Left cardiac atrium (tissue), 4 donors: ENCODE measurements around the gene UPK3A. TPM values are rescaled to one million over a fixed set of nuclear protein-coding genes. Genes with fewer than 3 reads are reported as not detected.
A peak's percentile ranks its signal among the peaks of the same experiment; 100 is the strongest.
"Not testable (repeated sequence)": the region's sequence is repeated elsewhere in the genome, so short reads cannot be mapped to it uniquely, and the experiment has no call there.

Experiments used
- ATAC-seq, 2 donors: fragments of 200-7000 bp; cut with Tn5 transposase; one replicate each; pipeline ENCODE4 v1.9.1; 2020; ENCODE audit warnings: mild to moderate bottlenecking in 2 of 2, moderate library complexity in 2 of 2
- DNase-seq: peaks from one replicate; pipeline ENCODE4 v3.0.0-alpha.2; 2020
- intact Hi-C, 2 donors: fragments of 100-400 bp; cut with DNase I; formaldehyde crosslinking; loops; one replicate each; pipeline versions ENCODE4 v1.14.1 to v1.15.1; 2022 to 2023
- total RNA-seq, 2 donors: library from RNA; stranded (reverse); fragmentation: NEBNext Ultra II Directional; extraction: Animal tissue kit (Norgen Biotek cat#: 25700); gene quantifications; one replicate each; pipeline ENCODE4 v1.2.1, GENCODE V29; 2021
- donor health status: DM: no; HTN: yes; CAD: no.
- donor health status: DM: no; HTN: yes; CAD: no; lungs with severe emphysema.
- donor health status: DM: yes; HTN: yes; CAD: no.
- donor health status: Dilated cardiomyopathy.

Gene UPK3A
- total RNA-seq, 2 donors from 2014 or later, result 0.29 TPM; not detected in 1

GRCh38 chr22:45272498-45272897, 12.3 kb upstream of the UPK3A start:
- ATAC-seq (no peak), DNase-seq (no peak)
- intact Hi-C loops, result loop anchor here in 1 of 2 donors (5.0 kb wide), 2 partner anchors 35 to 280 kb away; partner anchors contain the start of gene FAM118A

- no peak for ATAC-seq
- no peak for DNase-seq
- intact Hi-C loops, result loop anchor here in 1 of 2 donors (5.0 kb wide), 2 partner anchors 34 to 279 kb away; partner anchors contain the start of gene FAM118A
These were observed 11.2 kb upstream of the UPK3A start for GRCh38 chr22:45273452-45274075.

DNA sequence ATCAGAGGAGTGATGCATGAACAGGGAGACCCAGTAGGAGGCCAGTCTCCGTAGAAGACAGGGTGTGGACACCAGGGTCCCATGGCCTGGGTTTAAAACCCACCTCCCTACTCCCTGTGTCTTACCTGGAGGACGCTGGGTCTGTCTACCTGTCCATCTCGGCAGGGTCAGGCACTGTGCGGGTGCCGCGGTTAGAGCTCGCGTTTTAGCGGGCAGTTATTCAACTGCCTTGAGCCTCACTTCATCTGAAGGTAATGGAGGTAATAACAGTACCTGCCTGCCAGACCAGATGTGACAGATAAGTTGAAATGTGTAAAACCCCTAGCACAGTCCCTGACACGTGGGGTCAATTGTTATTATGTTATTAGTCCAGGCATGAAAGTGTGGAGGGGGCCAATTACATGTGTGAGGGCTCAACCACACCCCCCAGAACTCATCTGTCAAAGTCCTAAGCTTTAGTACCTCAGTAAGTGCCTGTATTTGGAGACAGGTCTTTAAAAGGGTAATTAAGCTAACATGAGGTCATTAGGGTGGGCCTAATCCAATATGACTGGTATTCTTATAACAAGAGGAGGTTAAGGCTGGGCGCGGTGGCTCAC, 8.1 kb upstream of the UPK3A start:
- ATAC-seq (no peak), DNase-seq (no peak)
- intact Hi-C loops, result no loop called here

DNA sequence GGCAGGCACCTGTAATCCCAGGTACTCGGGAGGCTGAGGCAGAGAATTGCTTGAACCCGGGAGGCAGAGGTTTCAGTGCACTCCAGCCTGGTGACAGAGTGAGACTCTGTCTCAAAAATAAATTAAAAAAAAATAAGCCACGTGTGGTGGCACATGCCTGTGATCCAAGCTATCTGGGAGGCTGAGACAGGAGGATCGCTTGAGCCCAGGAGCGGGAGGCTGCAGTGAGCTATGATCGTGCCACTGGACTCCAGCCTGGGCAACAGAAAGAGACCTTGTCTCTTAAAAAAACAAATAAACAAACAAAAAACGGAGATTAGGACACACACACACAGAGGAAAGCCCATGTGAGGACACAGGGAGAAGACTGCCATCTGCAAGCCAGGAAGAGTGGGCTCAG, 7.0 kb upstream of the UPK3A start:
- intact Hi-C loops, DNase-seq: not testable (repeated sequence)

GRCh38 chr22:45278125-45278524, 6.6 kb upstream of the UPK3A start:
- ATAC-seq (no peak), DNase-seq (no peak)
- intact Hi-C loops, result no loop called here

More for the DNA sequence above, 7.0 kb upstream of the UPK3A start:
- not testable (repeated sequence) for ATAC-seq

DNA sequence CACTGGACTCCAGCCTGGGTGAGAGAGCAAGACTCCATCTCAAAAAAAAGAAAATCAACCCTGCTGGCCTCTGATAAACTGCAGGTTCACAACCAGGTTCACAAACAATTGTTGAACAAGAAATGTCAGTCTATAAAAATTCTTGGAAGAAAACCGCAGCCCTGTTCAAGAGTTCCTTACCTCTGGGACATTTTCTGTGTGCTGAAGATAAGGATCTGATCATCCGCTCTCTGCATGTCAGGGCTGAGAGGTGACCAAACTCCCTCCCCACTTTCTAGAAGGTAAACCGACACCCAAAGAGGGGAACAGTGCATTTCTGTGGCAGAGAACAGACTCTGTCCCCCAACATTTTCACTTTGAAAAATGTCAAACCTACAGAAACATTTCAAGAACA, 4.2 kb upstream of the UPK3A start:
- no peak for ATAC-seq

DNA sequence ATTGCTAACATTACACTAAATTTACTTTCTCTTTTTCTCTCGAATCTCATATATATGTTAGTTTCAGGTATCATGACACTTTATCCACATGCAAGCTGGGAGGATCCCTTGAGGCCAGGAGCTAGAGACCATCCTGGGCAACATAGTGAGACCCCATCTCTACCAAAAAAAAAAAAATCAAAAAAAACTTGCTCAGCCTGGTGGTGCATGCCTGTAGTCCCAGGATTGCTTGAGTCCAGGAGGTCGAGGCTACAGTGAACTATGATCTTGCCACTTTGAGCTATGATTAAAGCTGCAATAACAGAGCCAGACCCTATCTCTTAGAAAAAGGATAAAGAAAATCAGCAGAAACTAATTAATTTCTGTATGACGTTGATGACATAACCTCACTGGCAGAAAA, 3.7 kb upstream of the UPK3A start:
- DNase-seq, result no peak
- intact Hi-C loops, result no loop called here
- no peak for ATAC-seq

More for the DNA sequence above, 4.2 kb upstream of the UPK3A start:
- intact Hi-C loops, result no loop called here
- DNase-seq, result no peak

DNA sequence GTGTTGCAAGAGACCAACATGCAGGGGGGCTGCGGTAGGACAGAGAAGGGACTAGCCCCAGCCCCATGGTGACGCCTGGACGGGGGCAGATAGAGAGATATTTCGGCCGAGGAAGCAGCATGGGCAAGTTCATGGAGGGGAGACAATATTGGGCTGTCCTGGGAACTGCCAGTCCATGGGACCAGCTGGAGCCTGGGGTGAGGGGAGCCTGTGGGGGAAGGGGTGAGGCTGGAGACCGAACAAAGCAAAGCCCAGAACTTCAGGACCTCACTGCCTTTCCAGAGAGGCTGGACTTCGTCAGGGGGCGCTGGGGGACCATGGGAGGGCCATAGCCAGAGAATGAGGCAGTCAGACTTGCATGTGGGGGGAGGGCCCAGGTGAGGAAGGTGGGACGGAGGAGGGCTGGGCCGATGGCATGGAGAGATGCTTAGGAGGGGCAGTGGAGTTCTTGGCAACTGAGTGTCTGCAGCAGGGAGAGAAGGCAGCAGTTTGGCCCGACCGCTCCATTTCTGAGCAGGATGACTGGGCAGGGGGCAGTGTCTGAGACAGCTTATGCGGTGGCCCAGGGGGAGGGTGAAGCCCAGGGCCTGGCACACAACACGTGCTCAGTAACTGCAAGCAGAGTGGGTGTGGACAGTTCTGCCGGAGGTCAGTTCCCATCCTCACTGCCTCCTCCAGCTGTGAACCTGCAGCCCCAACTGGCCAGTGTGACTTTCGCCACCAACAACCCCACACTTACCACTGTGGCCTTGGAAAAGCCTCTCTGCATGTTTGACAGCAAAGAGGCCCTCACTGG, 712 bp downstream of the UPK3A start:
- DNase-seq (no peak), ATAC-seq (peak; percentile 14 to 20)
- intact Hi-C loops, result no loop called here

DNA sequence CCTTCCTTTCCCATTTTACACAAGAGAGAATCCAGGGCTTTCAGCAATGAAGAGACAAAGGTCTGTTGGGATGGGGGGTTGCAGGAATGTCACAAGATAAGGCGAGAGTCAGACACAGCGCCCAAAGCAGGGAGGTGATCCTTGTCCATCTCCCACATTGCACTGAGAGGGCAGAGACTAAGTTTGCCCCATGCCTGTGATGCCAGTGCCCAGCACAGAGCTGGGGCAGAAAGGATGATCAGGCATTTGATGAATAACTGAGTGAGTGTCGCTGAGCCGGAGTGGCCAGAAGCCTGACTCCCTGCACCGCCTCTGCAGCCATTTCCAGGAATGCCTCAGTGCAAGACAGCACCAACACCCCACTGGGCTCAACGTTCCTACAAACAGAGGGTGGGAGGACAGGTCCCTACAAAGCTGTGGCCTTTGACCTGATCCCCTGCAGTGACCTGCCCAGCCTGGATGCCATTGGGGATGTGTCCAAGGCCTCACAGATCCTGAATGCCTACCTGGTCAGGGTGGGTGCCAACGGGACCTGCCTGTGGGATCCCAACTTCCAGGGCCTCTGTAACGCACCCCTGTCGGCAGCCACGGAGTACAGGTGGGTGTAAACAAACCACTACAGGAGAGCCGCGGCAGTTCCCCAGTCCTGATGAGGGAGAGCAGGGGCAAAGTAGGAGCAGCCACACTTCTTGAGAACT, 2.3 kb downstream of the UPK3A start:
- intact Hi-C loops, result no loop called here
- DNase-seq (no peak), ATAC-seq (no peak)

DNA sequence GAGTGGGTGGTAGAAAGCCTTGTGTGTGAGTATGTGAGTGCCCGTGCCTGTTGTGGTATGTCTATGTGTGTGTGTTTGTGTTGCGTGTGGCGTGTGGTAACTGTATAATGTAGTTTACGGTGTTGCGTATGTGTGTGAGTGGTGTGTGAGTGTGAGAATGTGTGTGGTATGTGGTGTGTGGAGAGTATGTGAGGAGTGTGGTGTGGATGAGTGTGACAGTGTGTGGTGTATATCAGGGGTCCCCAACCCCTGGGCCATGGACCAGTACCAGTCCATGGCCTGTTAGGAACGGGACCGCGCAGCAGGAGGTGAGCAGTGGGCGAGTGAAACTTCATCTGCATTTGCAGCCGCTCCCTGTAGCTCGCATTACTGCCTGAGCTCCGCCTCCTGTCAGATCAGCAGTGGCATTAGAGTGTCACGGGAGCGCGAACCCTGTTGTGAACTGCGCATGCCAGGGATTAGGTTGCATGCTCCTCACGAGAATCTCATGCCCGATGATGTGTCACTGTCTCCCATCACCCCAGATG, 5.7 kb downstream of the UPK3A start:
- no peak for DNase-seq
- intact Hi-C loops, result no loop called here
- ATAC-seq, result peak; percentile 45 to 49

DNA sequence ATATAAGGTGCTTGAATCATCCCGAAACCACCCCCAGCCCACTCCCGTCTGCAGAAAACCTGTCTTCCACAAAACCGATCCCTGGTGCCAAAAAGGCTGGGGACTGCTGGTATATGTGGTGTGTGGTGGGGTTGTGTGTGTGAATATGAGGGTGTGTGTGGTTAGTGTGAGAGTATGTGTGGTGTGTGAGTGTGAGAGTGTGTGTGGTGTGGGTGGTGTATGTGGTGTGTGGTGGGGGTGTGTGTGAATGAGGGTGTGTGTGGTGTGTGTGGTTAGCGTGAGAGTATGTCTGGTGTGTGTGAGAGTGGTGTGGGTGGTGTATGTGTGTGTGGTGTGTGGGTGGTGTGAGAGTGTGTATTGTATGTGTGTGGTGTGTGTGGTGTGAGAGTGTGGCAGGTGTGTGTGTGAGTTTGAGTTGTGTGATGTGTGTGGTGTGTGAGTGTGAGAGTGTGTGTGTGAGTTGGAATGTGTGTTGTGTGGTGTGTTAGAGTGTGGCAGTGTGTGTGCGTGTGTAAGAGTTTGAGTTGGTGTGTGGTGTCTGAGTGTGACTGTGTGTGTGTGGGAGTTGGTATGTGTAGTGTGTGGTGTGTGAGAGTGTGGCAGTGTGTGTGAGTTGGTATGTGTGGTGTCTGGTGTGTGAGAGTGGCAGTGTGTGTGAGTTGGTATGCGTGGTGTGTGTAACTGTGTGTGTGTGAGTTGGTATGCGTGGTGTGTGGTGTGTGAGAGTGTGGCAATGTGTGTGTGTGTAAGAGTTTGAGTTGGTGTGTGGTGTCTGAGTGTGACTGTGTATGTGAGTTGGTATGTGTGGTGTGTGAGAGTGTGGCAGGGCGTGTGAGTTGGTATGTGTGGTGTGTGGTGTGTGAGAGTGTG, 6.5 kb downstream of the UPK3A start:
- ATAC-seq, result no peak
- intact Hi-C loops, result no loop called here

DNA sequence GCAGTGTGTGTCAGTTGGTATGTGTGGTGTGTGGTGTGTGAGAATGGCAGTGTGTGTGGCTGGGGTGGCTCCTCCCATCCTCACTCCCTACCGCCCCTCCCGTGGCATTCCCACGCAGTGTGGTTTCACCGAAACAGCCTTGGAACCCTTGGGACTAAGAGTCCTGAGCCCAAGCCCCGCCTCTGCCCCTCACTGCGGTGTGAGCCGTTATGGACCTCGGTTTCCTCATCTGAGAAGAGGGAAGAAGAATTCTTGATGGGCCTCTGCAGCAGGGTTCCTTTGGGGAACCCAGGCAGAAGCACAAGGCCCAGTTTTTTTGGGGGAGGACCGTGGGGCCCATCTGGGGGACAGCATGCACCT, 7.2 kb downstream of the UPK3A start:
- intact Hi-C loops, result no loop called here
- no peak for ATAC-seq
- no peak for DNase-seq

More for the DNA sequence above, 6.5 kb downstream of the UPK3A start:
- DNase-seq, result no peak

DNA sequence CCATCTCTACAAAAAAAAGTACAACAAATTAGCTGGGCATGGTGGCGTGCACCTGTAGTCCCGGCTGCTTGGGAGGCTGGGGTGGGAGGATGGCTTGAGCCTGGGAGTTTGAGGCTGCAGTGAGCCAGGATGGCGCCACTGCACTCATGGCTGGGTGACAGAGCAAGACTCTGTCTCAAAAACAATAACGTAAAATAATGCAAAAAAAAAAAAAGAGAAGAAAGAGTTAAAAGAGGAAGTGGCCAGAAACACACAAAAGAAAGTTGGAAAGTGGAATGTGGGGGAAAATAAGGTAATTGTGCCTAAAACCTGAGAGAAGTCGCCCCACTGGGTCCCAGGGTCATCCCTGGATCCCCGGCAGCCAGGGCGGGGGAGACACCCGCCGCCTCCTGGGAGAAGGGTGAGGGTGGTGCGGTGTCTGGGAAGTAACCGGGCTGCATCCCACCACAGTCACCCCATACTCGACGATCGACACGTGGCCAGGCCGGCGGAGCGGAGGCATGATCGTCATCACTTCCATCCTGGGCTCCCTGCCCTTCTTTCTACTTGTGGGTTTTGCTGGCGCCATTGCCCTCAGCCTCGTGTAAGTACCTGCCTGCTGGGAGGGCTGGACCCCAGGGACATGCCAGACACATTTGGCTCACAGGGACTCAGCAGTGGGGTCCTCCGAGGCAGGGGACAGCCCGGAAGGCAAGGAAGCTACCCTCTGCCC, 8.1 kb downstream of the UPK3A start:
- ATAC-seq (peak in 1 of 2 donors; percentile 21), DNase-seq (no peak)
- intact Hi-C loops, result no loop called here

GRCh38 chr22:45294030-45294429, 9.3 kb downstream of the UPK3A start:
- intact Hi-C loops, result no loop called here
- DNase-seq, result no peak
- ATAC-seq, result no peak

DNA sequence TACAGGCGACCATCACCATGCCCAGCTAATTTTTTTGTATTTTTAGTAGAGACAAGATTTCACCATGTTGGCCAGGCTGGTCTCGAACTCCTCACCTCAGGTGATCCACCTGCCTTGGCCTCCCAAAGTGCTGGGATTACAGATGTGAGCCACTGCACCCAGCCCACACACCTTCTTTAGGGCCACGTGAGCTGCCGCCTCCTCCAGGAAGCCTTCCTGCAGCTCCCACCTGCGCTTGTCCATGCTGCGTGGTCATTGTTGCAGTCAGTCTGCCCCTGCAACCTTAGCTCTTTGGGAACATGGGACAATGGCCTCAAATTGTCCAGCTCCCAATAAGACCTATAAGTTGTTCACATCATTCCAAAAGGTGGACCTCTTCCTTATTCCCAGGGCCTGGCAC, 10.3 kb downstream of the UPK3A start:
- intact Hi-C loops, ATAC-seq, DNase-seq: not testable (repeated sequence)

- ATAC-seq (no peak), DNase-seq (no peak)
- intact Hi-C loops, result no loop called here
These were observed 10.7 kb downstream of the UPK3A start for GRCh38 chr22:45295492-45295891.

- DNase-seq (no peak), ATAC-seq (no peak)
- intact Hi-C loops, result no loop called here
These were observed 12.0 kb downstream of the UPK3A start for GRCh38 chr22:45296628-45297297.
